PC-3 (cell line): ENCODE measurements around the gene MYO3A. TPM values are rescaled to one million over a fixed set of nuclear protein-coding genes. Genes with fewer than 3 reads are reported as not detected.

Experiments used
- ATAC-seq: fragments of 200-7000 bp; cut with Tn5 transposase; 2 replicates; pipeline ENCODE4 v1.9.1; 2020; ENCODE audit warnings: mild to moderate bottlenecking, moderate library complexity
- BruUV-seq: library from RNA; stranded (reverse); fragments of 400-500 nt; replicated peaks from 2 replicates; lab custom pipeline; 2021; lab: Mats Ljungman, UMichigan
- CTCF ChIA-PET: fragments of 300-600 bp; sonication (Branson Sonifier 250); formaldehyde crosslinking; loops from one replicate; lab custom pipeline; 2022; ENCODE audit warnings: antibody characterized with exemption; lab: Charles Lee
- POLR2A ChIA-PET: fragments of 300-600 bp; sonication (Branson Sonifier 250); formaldehyde crosslinking; loops from one replicate; lab custom pipeline; 2022; ENCODE audit warnings: antibody characterized with exemption; ENCODE audit not compliant: unreplicated experiment; lab: Charles Lee
- DNase-seq: peaks from one replicate; pipeline ENCODE4 v3.0.0-alpha.2; 2015
- H2AFZ ChIP-seq: fragments of 300-600 bp; sonication (generic); 2 replicates; pipeline ENCODE4 v1.6.0; 2016; ENCODE audit warnings: antibody characterized with exemption, low read length
- H3F3A ChIP-seq: fragments of 300-600 bp; sonication (generic); one replicate; pipeline ENCODE4 v1.6.0; 2017; ENCODE audit warnings: antibody characterized with exemption, low read length, control low read depth, mild to moderate bottlenecking; ENCODE audit not compliant: unreplicated experiment
- H3K27ac ChIP-seq: fragments of 300-600 bp; sonication (generic); 2 replicates; pipeline ENCODE4 v1.5.1; 2016; ENCODE audit warnings: mild to moderate bottlenecking, low read length
- H3K27me3 ChIP-seq: fragments of 300-600 bp; sonication (generic); 2 replicates; pipeline ENCODE4 v1.6.1; 2016; ENCODE audit warnings: low read length, mixed read lengths
- H3K36me3 ChIP-seq: fragments of 300-600 bp; sonication (generic); 2 replicates; pipeline ENCODE4 v1.6.1; 2016; ENCODE audit warnings: low read depth, mixed run types, low read length, mixed read lengths
- H3K4me1 ChIP-seq: fragments of 300-600 bp; sonication (generic); 2 replicates; pipeline ENCODE4 v1.5.1; 2016; ENCODE audit warnings: low read length; ENCODE audit not compliant: insufficient read depth
- H3K4me2 ChIP-seq: fragments of 300-600 bp; sonication (generic); 2 replicates; pipeline ENCODE4 v1.6.0; 2016; ENCODE audit warnings: low read length
- H3K4me3 ChIP-seq: fragments of 300-600 bp; sonication (generic); 2 replicates; pipeline ENCODE4 v1.5.1; 2016; ENCODE audit warnings: mild to moderate bottlenecking, low read length, mixed read lengths
- H3K79me2 ChIP-seq: fragments of 300-600 bp; sonication (generic); 2 replicates; pipeline ENCODE4 v1.6.1; 2017; ENCODE audit warnings: low read length, mixed read lengths
- H3K9ac ChIP-seq: fragments of 300-600 bp; sonication (generic); 2 replicates; pipeline ENCODE4 v1.6.0; 2016; ENCODE audit warnings: mild to moderate bottlenecking, low read length
- H3K9me2 ChIP-seq: fragments of 300-600 bp; sonication (generic); replicated peaks from 2 replicates; pipeline ENCODE4 v1.6.1; 2016; ENCODE audit warnings: mixed run types, low read length, mixed read lengths
- H3K9me3 ChIP-seq: fragments of 300-600 bp; sonication (generic); 2 replicates; pipeline ENCODE4 v1.6.1; 2016; ENCODE audit warnings: low read length, mixed read lengths
- H4K20me1 ChIP-seq: fragments of 300-600 bp; sonication (generic); 2 replicates; pipeline ENCODE4 v1.6.1; 2016; ENCODE audit warnings: low read length, mixed read lengths
- EZH2 ChIP-seq: fragments of 300-600 bp; sonication (generic); IDR thresholded peaks from one replicate; pipeline ENCODE4 v1.6.1; 2017; ENCODE audit warnings: antibody characterized with exemption, mild to moderate bottlenecking, low read length; ENCODE audit not compliant: unreplicated experiment
- EZH2phosphoT487 ChIP-seq: fragments of 300-600 bp; sonication (generic); IDR thresholded peaks from 2 replicates; pipeline ENCODE4 v1.6.1; 2018; ENCODE audit warnings: mild to moderate bottlenecking, antibody characterized with exemption, low read length, borderline replicate concordance
- intact Hi-C: fragments of 100-400 bp; cut with micrococcal nuclease; formaldehyde crosslinking; loops from 2 replicates; pipeline ENCODE4 v1.9.0; 2023
- total RNA-seq: library from RNA; depleted of rRNA; stranded (reverse); fragments of >200 nt; gene quantifications from 2 replicates; pipeline ENCODE4 v1.2.3, GENCODE V29; 2014
- TF ChIP-seq, protein P1 (sequence below): fragments of 300-600 bp; sonication (generic); conservative IDR thresholded peaks from 2 replicates; pipeline ENCODE4 v1.5.1; 2017; ENCODE audit warnings: antibody characterized with exemption, low read depth, mild to moderate bottlenecking, low read length

MYO3A gene
- total RNA-seq, 1 experiment from 2014 or later = not detected

- Histone ChIP-seq H3K27ac (no peak overlapping the region), H3K9me2 (no peaks in the 10 kb centered on the region), H3K4me1 (no peaks in the 10 kb centered on the region), H3K9me3 (no peaks in the 10 kb centered on the region), H3K36me3 (no peaks in the 10 kb centered on the region), H3K4me3 (no peak overlapping the region), H3K79me2 (no peaks in the 10 kb centered on the region), H3K9ac (no peak overlapping the region), H4K20me1 (no peaks in the 10 kb centered on the region), H2AFZ (no peak overlapping the region), H3K4me2 (no peak overlapping the region), H3F3A (no peaks in the 10 kb centered on the region), H3K27me3 (no peaks in the 10 kb centered on the region)
- no peak for TF ChIP-seq EZH2
- TF ChIP-seq, protein P1, sequence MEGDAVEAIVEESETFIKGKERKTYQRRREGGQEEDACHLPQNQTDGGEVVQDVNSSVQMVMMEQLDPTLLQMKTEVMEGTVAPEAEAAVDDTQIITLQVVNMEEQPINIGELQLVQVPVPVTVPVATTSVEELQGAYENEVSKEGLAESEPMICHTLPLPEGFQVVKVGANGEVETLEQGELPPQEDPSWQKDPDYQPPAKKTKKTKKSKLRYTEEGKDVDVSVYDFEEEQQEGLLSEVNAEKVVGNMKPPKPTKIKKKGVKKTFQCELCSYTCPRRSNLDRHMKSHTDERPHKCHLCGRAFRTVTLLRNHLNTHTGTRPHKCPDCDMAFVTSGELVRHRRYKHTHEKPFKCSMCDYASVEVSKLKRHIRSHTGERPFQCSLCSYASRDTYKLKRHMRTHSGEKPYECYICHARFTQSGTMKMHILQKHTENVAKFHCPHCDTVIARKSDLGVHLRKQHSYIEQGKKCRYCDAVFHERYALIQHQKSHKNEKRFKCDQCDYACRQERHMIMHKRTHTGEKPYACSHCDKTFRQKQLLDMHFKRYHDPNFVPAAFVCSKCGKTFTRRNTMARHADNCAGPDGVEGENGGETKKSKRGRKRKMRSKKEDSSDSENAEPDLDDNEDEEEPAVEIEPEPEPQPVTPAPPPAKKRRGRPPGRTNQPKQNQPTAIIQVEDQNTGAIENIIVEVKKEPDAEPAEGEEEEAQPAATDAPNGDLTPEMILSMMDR = no peak
- no peak for TF ChIP-seq EZH2phosphoT487
- CTCF ChIA-PET = no interaction called here
- POLR2A ChIA-PET = no interaction called here
- BruUV-seq = no TSS peak
- DNase-seq (no peak), ATAC-seq (no peak)
- intact Hi-C loops = no loop called here
Observed at GRCh38 chr10:26249681-26250080, 315.7 kb downstream of the MYO3A start.

- Histone ChIP-seq H3K9ac (no peak overlapping the region), H3K27me3 (0 out of 2 replicates have a peak, but pooled peaks cover 5% of the 10 kb centered on the region), H3K4me3 (no peak overlapping the region), H3K27ac (no peak overlapping the region), H2AFZ (no peak overlapping the region), H3K4me1 (no peaks in the 10 kb centered on the region), H4K20me1 (no peaks in the 10 kb centered on the region), H3F3A (no peaks in the 10 kb centered on the region), H3K9me2 (no peaks in the 10 kb centered on the region), H3K4me2 (no peak overlapping the region), H3K36me3 (no peaks in the 10 kb centered on the region), H3K9me3 (no peaks in the 10 kb centered on the region), H3K79me2 (no peaks in the 10 kb centered on the region)
- intact Hi-C loops = no loop called here
- ATAC-seq (no peak), DNase-seq (no peak)
- TF ChIP-seq, protein P1 = no peak
- no peak for TF ChIP-seq EZH2
- ChIA-PET CTCF (no interaction called here), POLR2A (no interaction called here)
- no TSS peak for BruUV-seq
Observed at GRCh38 chr10:26251925-26252324, 317.9 kb downstream of the MYO3A start.

DNA sequence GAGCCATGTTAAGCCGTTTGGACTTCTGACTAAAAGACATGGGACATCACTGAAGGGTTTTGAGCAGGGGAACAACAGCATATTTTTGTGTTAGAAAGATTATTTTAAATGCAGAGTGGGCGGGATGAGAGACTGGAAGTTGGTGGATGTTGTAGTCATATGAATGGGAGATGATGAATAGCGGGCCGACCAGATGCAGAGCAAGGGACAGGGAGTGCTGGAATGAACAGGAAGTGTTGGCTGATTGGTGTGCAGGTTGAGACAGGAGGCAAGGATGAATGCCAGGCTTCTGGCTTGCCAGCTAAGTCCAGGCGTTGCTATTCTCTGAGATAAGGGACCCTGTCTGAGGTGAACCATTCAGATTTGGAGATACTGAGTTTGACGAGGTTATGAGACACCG, 320.6 kb downstream of the MYO3A start:
- no peaks in the 10 kb centered on the region for H3K79me2 ChIP-seq
- H3K4me3 ChIP-seq = no peak overlapping the region
- H2AFZ ChIP-seq = no peak overlapping the region
- no peaks in the 10 kb centered on the region for H4K20me1 ChIP-seq
- no peak for DNase-seq
- H3K27ac ChIP-seq = no peak overlapping the region
- H3K9me2 ChIP-seq = no peaks in the 10 kb centered on the region
- no peaks in the 10 kb centered on the region for H3K9me3 ChIP-seq
- H3K9ac ChIP-seq = no peak overlapping the region
- ATAC-seq = no peak
- H3K27me3 ChIP-seq = 0 out of 2 replicates have a peak, but pooled peaks cover 11% of the 10 kb centered on the region
- no peak overlapping the region for H3K4me2 ChIP-seq
- no TSS peak for BruUV-seq
- H3K4me1 ChIP-seq = no peaks in the 10 kb centered on the region
- TF ChIP-seq EZH2phosphoT487 (no peak), EZH2 (no peak)
- TF ChIP-seq, protein P1 = no peak
- H3F3A ChIP-seq = no peaks in the 10 kb centered on the region
- intact Hi-C loops = no loop called here
- CTCF ChIA-PET = no interaction called here
- H3K36me3 ChIP-seq = no peaks in the 10 kb centered on the region
- POLR2A ChIA-PET = no interaction called here
